ENCODE results near the gene SPDYE6.
"Not testable (repeated sequence)": the region's sequence is repeated elsewhere in the genome, so short reads cannot be mapped to it uniquely, and the experiment has no call there.

Gene SPDYE6

GRCh38 chr7:102326157-102326889 lies 29.9 kb downstream of the SPDYE6 start:
- H3K4me3 ChIP-seq (ENCODE audit: low read depth, low read length): no peak overlapping the region
- no peak for TF ChIP-seq CTCF (IDR thresholded peaks at IDR 0.05; ENCODE audit: low read depth, low read length)

- H3K4me3 ChIP-seq (ENCODE audit: low read depth, low read length): not testable (repeated sequence)
Measured at GRCh38 chr7:102325106-102325505, 31.1 kb downstream of the SPDYE6 start.

GRCh38 chr7:102323914-102324195 lies 32.4 kb downstream of the SPDYE6 start:
- no peak overlapping the region for H3K4me3 ChIP-seq (ENCODE audit: low read depth, low read length)
- no peak for TF ChIP-seq CTCF (IDR thresholded peaks at IDR 0.05; ENCODE audit: low read depth, low read length)

- no peak for TF ChIP-seq CTCF (IDR thresholded peaks at IDR 0.05; ENCODE audit: low read depth, low read length)
- no peak overlapping the region for H3K4me3 ChIP-seq (ENCODE audit: low read depth, low read length)
Measured at GRCh38 chr7:102322202-102322715, 34.0 kb downstream of the SPDYE6 start.

GRCh38 chr7:102321351-102322201 lies 34.7 kb downstream of the SPDYE6 start:
- no peak overlapping the region for H3K4me3 ChIP-seq (ENCODE audit: low read depth, low read length)
- TF ChIP-seq CTCF (IDR thresholded peaks at IDR 0.05; ENCODE audit: low read depth, low read length): no peak

GRCh38 chr7:102320601-102321350 lies 35.5 kb downstream of the SPDYE6 start:
- H3K4me3 ChIP-seq (ENCODE audit: low read depth, low read length): no peak overlapping the region
- no peak for TF ChIP-seq CTCF (IDR thresholded peaks at IDR 0.05; ENCODE audit: low read depth, low read length)

GRCh38 chr7:102320181-102320580 lies 36.1 kb downstream of the SPDYE6 start:
- no peak overlapping the region for H3K4me3 ChIP-seq (ENCODE audit: low read depth, low read length)
- TF ChIP-seq CTCF (IDR thresholded peaks at IDR 0.05; ENCODE audit: low read depth, low read length): no peak
